HG03139 (cell line): ENCODE data around the gene FHIT.
"Not testable (repeated sequence)": the region's sequence is repeated elsewhere in the genome, so short reads cannot be mapped to it uniquely, and the experiment has no call there.

ENCODE experiments used
- ATAC-seq: cut with Tn5 transposase; IDR thresholded peaks from one replicate; pipeline ENCODE4 v1.9.1; 2021; ENCODE audit not compliant: unreplicated experiment

FHIT gene

GRCh38 chr3:61065451-61066011 lies 185.7 kb downstream of the FHIT start:
- ATAC-seq: no peak

DNA sequence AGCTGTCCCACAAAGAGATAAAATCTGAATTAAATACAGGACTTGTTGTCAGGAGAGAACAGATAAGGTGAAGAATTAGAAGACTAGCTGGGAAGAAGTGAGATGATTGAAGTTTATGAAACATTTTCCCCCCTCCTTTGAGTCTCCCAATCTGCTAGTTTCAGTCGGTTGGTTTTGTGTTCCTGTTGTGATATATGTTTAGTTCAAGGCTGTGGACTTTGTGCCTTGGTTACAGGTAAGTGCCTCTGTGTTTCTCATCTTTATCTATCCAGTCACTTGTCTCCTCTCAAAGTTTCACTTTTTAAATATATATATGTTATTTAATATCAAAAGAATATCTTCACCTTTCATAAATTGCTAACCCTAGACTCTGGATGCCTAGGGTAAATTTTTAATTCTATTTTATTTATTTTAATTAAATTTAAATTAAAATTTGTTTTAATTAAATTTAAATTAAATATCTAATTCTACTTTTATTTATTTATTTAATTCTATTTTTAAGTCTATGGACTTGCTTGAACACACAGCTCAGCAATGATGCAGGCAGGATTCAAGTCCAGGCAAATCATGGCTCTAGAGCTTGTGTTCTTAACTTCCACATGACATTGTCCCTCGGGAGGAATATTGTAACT lies 190.0 kb downstream of the FHIT start:
- no peak for ATAC-seq

- no peak for ATAC-seq
These were observed 190.8 kb downstream of the FHIT start for GRCh38 chr3:61060411-61060861.

- no peak for ATAC-seq
These were observed 192.4 kb downstream of the FHIT start for GRCh38 chr3:61058836-61059235.

GRCh38 chr3:61057464-61057863 lies 193.8 kb downstream of the FHIT start:
- ATAC-seq: no peak

DNA sequence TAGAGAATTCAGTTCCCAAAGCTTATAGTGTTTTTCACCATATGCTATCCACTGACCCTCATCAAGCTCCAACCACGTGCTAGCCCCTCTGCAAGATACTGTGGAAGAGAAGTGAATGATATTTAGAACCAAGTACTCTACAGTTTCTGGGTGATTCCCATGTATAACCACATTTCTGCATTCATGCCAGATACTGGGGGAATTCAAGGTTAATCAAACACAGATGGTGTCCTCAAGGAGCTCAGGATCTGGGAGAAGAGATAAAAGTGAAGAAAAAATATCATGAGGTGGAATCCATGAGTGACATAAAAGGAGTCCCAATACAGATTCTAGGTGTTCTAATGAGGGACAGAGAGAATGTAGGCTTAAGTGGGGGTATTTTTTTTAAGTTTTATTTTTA lies 195.8 kb downstream of the FHIT start:
- no peak for ATAC-seq

GRCh38 chr3:61053781-61054496 lies 197.3 kb downstream of the FHIT start:
- no peak for ATAC-seq

GRCh38 chr3:61052851-61053250 lies 198.4 kb downstream of the FHIT start:
- ATAC-seq: no peak

GRCh38 chr3:61051666-61052065 lies 199.6 kb downstream of the FHIT start:
- no peak for ATAC-seq

DNA sequence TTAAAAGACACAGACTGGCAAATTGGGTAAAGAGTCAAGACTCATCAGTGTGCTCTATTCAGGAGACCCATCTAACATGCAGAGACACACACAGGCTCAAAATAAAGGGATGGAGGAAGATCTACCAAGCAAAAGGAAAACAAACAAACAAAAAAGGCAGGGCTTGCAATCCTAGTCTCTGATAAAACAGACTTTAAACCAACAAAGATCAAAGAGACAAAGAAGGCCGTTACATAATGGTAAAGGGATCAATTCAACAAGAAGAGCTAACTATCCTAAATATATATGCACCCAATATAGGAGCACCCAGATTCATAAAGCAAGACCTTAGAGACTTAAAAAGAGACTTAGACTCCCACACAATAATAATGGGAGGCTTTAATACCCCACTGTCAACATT lies 206.1 kb downstream of the FHIT start:
- ATAC-seq: not testable (repeated sequence)

DNA sequence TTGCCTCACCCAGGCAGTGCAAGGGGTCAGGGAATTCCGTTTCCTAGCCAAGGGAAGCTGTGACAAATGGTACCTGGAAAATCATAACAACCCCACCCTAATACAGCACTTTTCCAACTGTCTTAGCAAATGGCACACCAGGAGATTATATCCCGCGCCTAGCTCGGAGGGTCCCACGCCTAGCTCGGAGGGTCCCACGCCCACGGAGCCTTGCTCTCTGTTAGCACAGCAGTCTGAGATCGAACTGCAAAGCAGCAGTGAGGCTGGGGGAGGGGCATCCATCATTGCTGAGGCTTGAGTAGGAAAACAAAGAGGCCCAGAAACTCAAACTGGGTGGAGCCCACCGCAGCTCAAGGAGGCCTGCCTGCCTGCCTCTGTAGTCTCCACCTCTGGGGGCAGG lies 208.1 kb downstream of the FHIT start:
- no peak for ATAC-seq

DNA sequence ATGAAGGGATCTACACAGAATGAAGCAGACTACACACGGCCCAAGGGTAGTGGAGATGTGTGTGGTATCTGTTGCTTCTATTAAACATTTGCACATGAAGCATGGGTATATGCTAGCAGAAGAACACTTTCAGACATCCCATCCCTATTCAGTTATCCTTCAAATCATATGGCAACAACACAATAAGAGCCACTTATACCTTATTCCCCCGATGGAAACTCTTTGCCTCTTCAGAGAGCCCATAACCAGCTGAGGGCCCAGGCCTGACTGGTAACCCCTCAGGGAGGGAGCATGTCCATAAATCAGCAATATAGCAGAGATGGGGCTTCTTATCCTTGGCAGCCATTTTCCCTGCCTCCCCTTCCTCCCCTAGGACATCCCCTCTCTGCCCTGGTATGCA lies 210.6 kb downstream of the FHIT start:
- no peak for ATAC-seq

DNA sequence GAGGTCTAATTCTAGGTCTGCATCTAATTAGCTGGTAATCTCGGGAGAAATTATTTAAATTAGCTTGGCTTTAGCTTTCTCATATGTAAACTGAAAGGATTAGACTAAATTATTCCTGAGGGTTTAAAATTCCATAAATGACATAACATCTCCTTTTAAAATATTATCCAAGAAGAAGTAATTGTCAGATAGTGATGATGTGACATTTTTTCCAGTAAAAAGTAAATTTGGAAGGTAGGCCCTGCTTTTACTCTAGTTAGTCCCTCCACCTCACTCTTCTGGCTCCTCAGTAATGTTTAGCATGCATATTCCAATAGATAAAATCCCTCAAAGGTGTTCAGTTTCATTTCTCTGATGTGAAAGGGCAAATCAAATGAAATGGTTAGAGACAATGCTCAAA lies 215.7 kb downstream of the FHIT start:
- ATAC-seq: no peak

- no peak for ATAC-seq
These were observed 218.3 kb downstream of the FHIT start for GRCh38 chr3:61032991-61033390.

- no peak for ATAC-seq
These were observed 219.7 kb downstream of the FHIT start for GRCh38 chr3:61031503-61031902.

GRCh38 chr3:61030469-61031035 lies 220.7 kb downstream of the FHIT start:
- ATAC-seq: no peak

- no peak for ATAC-seq
These were observed 222.1 kb downstream of the FHIT start for GRCh38 chr3:61029194-61029593.

DNA sequence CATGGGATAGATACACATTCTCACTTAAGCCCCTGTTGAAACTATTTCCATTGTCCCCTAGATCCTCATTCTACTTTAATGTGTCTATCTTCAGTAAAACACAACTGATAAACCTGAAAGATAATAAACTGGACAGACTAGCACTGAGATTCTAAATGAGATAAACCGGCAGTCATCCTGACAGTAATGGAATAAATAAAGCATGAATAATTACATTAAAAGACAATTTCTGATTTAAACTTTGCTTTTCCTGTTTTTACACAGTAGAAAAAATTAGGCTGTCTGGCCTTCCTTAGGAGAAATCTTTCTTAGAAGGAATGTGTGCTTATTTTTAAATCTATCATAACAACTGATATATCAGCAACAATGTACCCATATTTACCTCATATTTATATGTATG lies 232.4 kb downstream of the FHIT start:
- no peak for ATAC-seq

DNA sequence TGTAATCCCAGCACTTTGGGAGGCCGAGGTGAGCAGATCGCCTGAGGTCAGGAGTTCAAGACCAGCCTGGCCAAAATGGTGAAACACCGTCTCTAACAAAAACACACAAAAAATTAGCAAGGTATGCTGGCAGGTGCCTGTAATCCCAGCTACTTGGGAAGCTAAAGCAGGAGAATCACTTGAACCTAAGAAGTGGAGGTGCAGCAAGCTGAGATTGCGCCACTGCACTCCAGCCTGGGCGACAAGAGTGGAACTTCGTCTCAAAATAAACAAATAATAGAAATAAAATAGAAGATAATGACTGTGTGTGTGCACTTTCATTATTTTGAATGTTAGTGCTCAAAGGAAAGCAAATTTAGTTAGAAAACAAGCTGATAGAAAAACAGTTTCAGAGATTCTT lies 234.2 kb downstream of the FHIT start:
- not testable (repeated sequence) for ATAC-seq

DNA sequence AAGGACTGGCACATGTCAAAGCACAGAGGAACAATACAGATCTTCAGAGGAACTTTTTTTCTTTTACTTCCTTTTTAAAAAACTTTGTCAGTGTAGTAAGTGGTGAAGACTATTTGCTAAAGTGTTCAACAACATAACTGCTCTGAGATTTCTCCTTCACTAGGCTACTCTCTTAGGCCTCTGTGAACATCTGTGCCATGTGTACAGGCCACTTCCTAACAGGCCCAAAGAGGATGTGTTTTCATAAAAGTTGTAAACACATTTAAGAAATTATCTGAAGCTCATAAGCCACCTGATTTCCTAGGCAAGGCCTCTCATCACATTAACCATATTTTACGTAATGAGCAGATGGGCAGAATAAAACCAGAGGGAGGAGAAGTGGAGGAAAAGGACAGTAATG lies 235.4 kb downstream of the FHIT start:
- no peak for ATAC-seq

DNA sequence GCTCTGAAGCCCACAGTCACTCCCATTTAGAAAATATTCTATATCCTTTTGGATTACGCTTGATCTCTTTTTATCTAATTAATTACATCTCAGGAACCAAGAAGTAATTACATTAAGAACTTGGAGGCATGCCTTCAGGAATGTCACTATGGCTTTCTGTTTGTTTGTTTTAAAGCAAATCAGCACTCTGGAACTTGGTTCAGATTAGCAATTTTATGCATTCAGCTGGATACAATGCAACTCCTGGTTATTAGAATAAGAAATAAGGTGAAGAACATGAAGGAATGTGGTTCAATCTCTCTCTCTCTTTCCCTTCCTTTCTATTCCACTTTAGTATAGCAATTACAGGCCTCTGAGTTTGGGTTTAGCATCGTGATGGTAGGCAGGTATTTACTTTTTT lies 235.8 kb downstream of the FHIT start:
- no peak for ATAC-seq

DNA sequence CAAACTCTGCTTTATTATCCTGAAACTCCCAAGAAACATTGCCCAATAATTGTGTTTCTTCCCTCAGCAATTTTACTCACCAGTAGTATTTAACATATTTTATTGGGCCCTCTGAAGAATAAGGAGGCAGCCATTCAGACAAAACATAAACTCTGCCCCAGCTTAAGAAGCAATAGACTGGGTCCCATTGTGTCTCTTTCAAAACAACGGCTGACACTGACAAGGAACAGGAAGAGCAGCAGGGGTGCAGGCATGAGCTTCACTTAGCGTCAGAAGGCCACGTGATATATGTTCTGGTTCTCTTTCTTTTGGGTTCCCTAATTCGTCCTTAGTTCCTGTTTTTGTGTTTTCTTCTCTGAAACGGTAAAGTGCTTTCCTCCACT lies 242.3 kb downstream of the FHIT start:
- no peak for ATAC-seq
